HG02852 (cell line): Measurements from ENCODE around the gene NPLOC4.

ENCODE experiments used
- ATAC-seq: cut with Tn5 transposase; IDR thresholded peaks from one replicate; pipeline ENCODE4 v1.9.1; 2021; ENCODE audit warnings: mild to moderate bottlenecking, moderate library complexity; ENCODE audit not compliant: unreplicated experiment

The NPLOC4 gene

DNA sequence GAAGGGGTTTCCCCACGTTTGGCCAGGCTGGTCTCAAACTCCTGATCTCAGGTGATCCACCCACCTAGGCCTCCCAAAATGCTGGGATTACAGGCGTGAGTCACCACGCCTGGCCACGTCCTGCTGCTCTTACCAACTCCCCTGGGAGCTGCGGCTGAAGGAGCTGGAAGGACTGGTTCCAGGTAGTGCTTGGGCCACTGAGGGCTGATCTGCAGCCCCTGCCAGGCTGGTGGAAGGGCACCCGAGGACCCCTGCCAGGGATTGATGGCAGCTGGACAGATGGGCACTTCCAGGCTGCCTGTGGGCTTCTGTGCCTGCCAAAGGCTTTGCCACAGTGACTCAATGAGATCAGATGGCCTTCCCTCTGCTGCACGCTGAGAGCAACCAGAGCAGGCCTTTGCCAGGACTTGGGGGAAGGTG is 27.1 kb upstream of the NPLOC4 start:
- ATAC-seq, result no peak

DNA sequence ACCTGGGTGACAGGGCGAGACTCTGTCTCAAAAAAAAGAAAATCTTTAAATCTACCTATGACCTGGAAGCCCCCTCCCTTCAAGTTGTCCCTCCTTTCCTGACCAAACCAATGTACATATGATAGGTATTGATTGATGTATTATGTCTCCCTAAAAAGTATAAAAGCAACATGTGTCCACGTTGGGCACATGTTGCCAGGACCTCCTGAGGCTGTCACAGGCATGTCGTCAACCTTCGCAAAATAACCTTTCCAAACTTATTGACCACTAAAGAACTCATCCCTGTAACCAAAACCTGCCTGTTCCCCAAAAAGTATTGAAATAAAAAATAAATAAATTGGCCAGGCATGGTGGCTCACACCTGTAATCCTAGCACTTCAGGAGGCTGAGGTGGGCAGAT is 25.1 kb upstream of the NPLOC4 start:
- ATAC-seq, result no peak

DNA sequence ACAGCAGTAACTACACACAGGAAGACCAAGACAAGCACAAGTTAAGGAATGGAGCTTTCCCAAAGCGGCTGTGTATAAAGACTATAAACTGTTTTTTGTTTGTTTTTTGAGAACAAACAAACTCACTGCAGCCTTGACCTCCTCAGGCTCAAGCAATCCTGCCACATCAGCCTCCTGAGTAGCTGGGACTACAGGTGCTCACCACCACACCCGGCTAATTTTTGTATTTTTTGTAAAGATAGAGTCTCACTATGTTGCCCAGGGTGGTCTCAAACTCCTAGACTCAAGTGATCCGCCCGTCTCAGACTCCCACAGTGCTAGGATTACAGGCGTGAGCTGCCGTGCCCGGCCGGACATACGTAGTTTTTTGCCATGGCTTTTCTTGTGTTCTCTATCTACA is 23.5 kb upstream of the NPLOC4 start:
- no peak for ATAC-seq

DNA sequence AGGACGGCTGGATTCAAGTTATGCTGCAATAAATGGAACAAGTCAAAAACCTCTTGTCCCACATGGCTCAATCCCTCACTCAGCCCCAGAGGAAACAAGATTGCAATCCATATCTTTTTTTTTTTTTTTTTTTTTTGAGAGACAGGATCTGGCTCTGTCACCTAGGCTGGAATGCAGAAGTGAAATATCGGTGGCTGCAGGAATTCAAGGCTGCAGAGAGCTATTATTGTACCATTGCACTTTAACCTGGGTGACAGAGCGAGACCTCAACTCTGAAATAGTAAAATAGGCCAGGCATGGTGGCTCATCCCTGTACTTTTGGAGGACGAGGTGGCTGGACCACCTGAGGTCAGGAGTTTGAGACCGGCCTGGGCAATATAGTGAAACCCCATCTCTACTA is 22.1 kb upstream of the NPLOC4 start:
- no peak for ATAC-seq

DNA sequence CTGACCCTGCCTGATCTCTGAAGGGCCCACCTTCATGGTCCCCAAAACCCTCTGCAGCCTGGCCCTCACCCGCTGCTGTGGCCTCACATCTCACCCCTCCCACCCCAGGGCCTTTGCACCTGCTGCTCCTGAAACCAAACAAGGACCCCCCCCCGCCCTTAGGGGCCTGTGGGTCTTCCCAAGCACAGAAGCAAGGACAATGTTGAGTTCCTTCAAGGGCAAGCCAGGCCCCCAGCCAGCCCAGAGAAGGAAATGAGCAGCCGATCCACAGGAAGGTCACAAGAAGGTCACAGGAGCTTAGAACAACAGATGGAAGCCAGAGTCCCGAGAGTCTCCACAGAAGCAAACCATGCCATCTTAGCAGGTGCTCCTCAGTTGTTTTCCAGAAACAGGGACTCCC is 19.9 kb upstream of the NPLOC4 start:
- no peak for ATAC-seq

DNA sequence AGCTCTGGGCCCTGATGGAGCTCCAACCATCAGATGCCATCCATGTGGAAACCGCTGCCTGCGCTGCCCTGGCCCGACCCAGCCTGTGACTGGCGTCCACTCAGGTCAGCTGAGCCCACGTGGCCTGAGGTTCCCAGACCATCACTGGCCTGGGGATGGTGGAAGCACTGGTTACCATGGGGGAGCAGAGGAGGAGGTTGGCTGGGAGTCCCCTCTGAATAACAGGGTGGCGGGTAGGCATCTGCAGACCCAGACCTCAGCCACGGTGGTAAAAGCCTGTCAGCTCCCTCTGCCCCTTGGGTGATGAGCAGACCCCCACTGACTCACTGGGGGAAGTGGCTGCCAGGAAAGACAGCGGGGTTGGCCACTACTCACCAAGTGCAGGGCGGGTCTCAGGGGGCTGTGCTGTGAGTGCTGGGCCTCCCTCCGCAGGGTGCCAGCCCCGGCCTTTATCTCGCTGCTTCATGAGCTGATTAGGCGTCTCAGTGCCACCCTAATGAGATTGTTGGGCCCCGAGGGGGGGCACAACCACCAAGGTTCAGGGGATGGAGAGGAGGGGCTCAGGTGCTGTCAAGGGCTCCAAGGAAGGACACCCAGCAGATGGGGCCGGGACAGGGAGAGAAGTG is 19.3 kb upstream of the NPLOC4 start, which contains the start of gene PDE6G:
Gene PDE6G (minus strand): TSS at position 425 of the 626 bp plus-strand sequence. CDS start 3,237 bp downstream, outside the sequence.
- no peak for ATAC-seq

DNA sequence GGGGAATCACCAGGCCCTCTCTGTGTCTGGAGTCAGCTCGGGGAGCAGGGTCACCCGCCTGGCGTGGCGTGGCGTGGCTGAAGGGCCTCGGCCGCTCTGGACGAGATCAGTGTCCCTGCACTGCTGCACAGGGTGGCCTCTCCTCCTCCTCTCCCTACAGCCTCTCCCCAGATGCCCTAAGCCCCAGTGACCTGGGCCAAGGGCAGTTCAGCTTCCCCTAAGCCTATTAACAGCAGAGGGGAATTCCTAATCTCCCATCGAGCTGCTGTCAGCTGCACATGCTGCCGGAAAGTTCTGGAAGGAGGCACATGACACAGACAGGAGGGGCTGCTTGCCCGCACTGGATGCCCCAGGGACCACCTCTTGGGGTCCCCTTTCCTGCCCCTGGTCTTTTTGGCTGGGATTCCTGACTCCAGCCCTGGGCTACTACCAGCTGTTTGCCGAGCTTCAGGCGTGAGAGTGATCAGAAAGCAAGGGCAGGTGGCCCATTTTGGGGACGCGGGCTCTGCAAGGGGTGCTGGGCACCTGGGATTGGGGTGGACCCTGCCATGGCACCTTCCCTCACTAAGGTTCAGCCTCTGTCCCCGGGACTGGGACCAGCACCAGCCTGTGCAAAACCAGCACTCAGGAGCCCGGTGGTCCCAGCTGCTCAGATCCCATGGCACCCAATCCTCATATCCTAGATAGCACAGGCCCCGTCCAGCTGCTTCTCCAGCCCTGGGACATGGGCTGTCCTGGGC is 18.6 kb upstream of the NPLOC4 start:
- ATAC-seq, result no peak

DNA sequence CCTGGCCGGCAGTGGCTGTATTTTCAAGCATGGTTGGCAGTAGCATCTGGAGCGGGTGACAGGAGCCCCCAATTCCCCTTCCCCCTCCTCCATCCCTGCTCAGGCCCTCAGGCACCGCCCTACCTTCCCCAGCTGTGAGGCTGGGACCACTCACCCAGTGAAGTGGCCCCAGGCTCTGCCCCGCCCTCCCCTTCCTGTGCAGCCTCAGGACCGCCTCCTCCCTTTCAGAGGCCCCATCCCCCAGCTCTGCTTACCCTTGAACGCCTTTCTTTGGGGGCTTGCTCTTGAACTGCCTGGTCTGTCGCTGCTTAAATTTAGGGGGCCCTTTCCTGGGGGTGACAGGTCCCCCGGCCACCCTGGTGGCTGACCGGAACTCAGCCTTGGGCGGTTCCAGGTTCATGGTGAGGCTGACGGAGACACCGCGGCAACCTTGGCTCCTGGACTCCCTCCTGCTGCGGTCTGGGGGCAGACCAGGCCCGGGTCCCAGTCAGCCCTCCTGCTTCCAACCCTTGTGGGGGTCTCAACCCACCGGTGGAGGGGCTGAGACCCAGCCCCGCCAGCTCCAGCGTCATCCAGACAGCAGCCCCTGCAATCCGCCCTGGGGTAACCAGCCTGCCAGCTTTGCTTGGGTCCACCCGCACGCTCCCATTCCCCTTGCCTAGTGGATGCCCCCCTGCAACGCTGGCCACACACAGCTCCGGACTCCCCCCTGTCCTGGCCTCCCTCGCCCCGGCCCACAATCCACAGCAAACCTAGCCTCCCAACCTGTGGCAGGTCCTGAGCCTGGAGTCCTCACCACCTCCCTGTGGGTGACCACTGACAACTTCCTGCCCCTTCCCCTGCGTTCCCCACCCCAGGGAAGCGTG is 16.2 kb upstream of the NPLOC4 start:
- no peak for ATAC-seq

DNA sequence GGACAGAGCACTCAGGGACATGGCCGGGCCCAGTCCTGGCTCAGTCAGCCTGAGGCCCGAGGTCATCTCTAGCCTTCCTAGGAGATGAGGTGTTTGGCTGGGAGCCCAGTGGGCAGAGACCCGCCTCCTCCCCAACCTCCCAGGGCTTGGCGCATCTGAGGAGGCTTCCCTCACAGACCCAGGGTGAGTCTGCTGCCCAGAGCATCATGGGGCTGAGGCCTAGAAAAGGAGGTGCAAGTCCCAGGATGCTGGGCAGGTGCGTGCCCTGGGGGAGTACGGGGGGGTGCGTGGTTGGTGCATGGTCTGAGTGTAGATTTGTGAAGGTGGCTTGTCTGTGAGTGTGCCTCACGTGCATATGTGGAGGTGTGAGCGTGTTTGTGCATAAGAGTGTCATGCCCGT is 14.8 kb upstream of the NPLOC4 start:
- no peak for ATAC-seq

DNA sequence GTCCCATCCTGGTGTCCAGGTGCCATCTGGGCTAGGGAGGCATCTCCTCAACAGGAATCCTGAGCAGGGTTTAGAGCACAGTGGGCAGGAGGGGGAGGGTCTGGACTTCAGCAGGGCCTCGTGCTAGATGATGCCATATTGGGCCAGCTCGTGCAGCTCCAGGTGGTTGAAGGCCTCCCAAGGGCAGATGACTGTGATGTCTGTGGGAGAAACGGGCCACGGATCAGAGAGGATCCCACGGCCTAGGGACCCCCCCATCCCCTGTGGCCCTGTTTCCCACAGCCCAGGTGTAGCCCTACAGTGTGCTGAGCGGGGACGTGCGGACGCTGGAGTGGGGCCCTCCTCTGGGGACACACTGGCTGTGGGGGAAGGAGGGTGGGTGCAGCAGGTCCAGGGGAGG is 14.0 kb upstream of the NPLOC4 start:
- ATAC-seq, result no peak

DNA sequence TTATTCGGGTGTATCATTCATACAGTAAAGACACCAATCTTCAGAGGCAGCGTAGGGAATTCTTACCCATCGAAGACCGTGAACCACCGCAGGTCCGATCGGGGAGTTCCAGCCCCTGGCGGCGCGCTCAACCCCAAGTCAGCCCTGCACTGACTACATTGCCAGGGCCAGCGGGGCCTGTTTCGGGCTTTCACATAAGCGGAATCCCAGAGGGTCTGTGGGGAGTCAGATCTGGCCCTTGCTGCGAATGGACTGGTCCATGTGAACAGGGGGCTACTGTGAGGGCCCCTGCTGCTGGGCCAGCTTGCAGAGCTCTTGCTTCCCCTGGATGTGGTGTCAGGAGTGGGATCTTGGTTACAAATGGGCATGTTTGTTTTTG is 11.8 kb upstream of the NPLOC4 start:
- ATAC-seq, result no peak

DNA sequence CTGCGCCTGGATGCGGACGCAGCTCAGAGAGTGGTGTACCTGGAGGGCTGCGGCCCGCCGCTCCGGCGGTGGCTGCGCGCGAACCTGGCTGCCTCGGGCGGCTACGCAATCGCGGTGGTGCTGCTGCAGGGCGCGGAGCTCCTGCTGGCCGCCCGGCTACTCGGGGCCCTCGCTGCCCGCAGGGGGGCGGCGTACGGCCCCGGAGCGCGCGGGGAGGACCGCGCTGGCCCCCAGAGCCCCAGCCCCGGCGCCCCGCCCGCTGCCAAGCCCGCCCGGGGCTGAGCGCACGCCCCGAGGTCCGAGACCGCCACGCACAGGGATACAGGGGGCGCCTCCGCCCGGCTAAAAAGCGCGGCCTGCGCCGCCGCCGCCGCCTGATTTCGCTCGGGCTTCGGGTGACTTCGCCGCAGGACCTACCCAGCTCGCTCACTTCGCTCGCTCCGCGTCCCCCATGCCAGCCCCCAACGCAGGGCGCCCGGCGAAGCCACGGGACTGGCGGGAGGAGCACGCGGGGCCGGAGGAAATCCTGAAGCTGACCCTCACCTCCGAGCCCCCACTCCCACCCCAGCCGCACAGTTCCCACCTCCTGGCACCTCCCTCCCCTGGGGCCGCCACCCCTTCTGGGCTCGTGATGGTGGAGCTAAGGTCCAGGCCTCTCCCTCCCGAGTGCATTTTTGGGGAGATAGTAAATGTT is 11.2 kb upstream of the NPLOC4 start:
- ATAC-seq, result no peak

DNA sequence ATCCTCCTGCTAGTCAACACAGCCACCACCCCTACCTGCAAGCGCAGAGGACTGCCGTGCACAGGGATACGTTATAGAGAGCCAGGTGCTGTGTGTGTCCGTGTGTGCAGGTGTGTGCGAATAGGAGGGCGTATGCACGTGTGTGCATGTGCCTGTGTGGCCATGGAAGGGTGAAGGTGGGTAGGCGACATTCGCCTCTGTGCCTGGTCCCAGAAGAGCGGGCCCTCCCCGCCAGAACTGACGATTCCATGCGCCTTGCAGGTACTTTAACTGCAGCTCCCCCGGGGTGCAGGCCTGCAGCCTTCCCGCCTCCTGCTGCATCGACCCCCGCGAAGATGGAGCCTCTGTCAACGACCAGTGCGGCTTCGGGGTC is 10.7 kb upstream of the NPLOC4 start:
- ATAC-seq, result no peak

DNA sequence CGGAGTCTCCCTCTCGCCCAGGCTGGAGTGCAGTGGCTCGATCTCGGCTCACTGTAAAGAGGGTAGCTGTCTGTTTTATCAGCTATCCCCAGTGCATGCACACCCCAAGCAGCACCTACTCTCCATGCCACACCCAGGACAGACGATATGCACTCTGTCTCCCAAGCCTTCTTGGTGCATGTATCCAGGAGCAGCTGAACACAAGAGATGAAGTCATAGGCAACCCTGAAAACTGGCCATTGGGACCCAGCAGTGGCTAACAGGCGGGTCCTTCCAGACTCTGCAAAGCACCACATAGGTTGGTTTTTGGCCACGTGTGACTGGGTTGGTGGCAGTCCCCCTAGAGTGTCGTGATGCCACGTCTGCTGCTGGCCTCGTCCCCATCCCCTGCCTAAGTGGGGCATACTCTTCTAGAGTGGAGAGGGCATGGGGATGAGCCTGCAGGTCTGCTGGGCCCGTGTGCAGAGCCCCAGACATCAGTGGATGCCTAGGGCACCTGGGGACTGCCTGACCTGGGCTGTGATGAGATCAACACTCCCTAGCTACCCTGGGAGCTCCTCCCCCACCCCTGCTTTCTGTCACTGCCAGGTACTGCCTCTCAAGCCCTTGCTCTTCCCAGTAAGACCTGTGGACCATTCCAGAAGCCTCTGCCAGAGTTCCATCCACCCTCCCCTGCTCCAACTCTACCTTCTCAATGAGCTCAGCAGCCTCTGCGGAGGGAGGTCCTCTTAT is 10.1 kb upstream of the NPLOC4 start:
- no peak for ATAC-seq

DNA sequence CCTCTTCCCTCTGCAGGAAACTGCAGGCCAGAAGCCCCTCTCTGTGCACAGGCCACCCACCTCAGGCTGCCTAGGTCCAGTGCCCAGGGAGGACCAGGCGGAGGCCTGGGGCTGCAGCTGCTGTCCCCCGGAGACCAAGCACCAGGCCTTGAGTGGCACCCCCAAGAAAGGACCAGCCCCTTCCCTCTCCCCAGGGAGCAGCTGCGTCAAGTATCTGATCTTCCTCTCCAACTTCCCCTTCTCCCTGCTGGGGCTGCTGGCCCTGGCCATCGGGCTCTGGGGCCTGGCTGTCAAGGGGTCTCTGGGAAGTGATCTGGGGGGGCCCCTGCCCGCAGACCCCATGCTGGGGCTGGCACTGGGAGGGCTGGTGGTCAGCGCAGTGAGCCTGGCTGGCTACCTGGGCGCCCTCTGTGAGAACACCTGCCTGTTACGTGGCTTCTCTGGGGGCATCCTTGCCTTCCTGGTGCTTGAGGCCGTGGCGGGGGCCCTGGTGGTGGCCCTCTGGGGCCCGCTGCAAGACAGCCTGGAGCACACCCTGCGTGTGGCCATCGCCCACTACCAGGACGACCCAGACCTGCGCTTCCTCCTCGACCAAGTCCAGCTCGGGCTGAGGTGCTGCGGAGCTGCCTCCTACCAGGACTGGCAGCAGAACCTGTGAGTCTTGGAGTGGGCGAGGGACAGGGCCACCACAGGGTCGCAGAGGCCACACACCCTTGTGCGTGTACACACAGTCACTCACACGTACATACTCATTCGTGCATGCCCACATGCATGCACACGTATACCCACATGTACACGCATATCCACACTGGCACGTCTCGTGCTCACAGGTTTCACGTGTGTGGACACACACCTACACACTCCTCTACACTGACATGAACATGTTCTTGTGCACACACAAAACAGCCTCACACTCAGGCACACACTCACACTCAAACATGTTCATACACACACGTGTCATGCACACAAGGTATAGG is 8.4 kb upstream of the NPLOC4 start:
- no peak for ATAC-seq

DNA sequence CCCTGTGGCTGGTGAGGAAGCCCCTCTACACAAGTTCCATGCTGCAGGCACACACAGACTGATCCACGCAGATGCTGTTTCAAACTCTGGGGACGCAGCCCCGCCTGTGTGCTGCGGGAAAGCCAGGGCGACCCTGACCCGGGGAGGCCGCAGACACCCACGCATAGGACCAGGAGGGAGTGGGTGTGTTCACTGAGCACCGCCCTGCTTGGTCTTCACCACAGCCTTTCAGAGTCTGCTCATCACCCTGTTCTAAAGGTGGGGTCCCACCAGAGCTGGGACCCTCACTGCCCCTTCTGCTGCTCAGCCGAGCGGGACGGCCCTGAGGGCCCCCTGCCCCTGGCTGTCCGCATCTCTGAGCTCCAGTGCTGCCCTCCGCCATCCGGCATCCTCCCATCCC is 7.6 kb upstream of the NPLOC4 start:
- ATAC-seq, result no peak

DNA sequence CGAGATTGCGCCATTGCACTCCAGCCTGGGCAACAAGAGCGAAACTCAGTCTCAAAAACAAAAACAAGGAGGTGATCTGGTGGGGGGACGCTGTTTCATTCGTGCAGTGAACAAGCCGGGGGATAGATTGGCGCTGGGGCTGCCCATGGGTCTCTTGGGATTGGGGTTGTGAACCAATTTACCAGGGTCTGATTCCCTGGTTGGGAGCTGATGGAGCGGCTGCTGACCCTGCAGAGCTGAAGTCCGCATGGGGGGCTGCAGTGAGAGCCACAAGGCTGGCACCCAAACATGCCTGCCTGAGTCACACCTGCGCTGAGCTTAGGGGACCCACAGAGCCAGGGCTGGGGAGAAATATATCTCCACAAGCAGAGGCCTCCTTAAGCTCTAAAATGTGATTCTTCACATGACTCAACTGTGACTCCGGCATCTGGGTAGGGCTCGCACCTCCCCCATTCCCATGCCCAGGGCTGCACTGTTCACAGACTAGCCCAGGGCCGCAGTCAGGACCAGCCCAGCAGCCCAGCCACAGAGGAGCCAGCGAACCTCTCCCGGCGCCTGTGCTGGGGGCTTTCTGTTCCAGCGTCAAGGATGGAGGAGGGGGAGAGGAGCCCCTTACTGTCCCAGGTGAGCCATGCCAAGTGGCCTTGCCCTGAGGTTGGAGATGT is 5.0 kb upstream of the NPLOC4 start:
- ATAC-seq, result no peak

DNA sequence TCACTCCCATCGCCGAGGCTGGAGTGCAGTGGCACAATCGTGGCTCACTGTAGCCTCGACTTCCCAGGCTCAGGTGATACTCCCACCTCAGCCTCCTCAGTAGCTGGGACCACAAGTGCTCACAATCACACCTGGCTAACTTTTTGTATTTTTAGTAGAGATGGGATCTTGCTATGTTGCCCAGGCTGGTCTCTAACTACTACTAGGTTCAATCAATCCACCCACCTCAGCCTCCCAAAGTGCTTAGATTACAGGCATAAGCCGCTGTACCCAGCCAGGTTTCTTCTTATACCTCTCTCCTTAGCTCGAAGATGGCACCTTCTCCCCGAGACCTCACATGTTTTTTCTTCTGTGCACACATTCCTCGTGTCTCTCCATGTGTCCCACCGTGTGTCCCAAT is 3.1 kb upstream of the NPLOC4 start:
- ATAC-seq, result no peak

DNA sequence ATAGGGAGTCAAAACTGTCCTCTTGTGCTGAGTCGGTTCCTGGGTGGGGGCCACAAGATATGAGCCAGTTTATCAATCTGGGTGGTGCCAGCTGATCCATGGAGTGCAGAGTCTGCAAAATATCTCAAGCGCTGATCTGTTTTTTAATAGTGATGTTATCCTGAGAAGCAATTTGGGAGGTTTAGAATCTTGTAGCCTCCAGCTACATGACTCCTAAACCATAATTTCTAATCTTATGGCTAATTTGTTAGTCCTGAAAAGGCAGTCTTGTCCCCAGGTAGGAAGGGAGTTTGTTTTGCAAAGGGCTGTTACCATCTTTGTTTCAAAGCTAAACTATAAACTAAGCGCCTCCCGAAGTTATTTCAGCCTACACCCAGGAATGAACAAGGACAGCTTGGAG is 1.8 kb upstream of the NPLOC4 start:
- ATAC-seq, result no peak
